GM19372 (cell line): ENCODE data around the gene HTR3A.
"Not testable (repeated sequence)": the region's sequence is repeated elsewhere in the genome, so short reads cannot be mapped to it uniquely, and the experiment has no call there.

ENCODE experiments used
- ATAC-seq: cut with Tn5 transposase; IDR thresholded peaks from one replicate; pipeline ENCODE4 v1.9.1; 2021; ENCODE audit warnings: mild to moderate bottlenecking, low read depth, moderate library complexity; ENCODE audit not compliant: unreplicated experiment

The HTR3A gene

GRCh38 chr11:113974741-113975470, at the start of gene HTR3A:
Gene HTR3A, plus strand, starts transcription at chr11:113975108. Its CDS starts 218 bp downstream, at chr11:113975326.
- no peak for ATAC-seq

- ATAC-seq: no peak
Measured at GRCh38 chr11:113926273-113927197, 48.4 kb upstream of the HTR3A start.

- no peak for ATAC-seq
Measured at GRCh38 chr11:113928311-113928710, 46.6 kb upstream of the HTR3A start.

GRCh38 chr11:113932788-113933187, 42.1 kb upstream of the HTR3A start:
- no peak for ATAC-seq

GRCh38 chr11:113934193-113934592, 40.7 kb upstream of the HTR3A start:
- not testable (repeated sequence) for ATAC-seq

- ATAC-seq: no peak
Measured at GRCh38 chr11:113934761-113935160, 40.1 kb upstream of the HTR3A start.

GRCh38 chr11:113935858-113936257, 39.0 kb upstream of the HTR3A start:
- ATAC-seq: no peak

- no peak for ATAC-seq
Measured at GRCh38 chr11:113937918-113938317, 37.0 kb upstream of the HTR3A start.

GRCh38 chr11:113942256-113942655, 32.7 kb upstream of the HTR3A start:
- ATAC-seq: no peak

GRCh38 chr11:113946162-113946561, 28.7 kb upstream of the HTR3A start:
- not testable (repeated sequence) for ATAC-seq

GRCh38 chr11:113947994-113948393, 26.9 kb upstream of the HTR3A start:
- no peak for ATAC-seq

- ATAC-seq: no peak
Measured at GRCh38 chr11:113949891-113950290, 25.0 kb upstream of the HTR3A start.

- no peak for ATAC-seq
Measured at GRCh38 chr11:113951537-113951936, 23.4 kb upstream of the HTR3A start.

- ATAC-seq: no peak
Measured at GRCh38 chr11:113952070-113952469, 22.8 kb upstream of the HTR3A start.

GRCh38 chr11:113952588-113952987, 22.3 kb upstream of the HTR3A start:
- no peak for ATAC-seq

- ATAC-seq: no peak
Measured at GRCh38 chr11:113954235-113954634, 20.7 kb upstream of the HTR3A start.

GRCh38 chr11:113956986-113957385, 17.9 kb upstream of the HTR3A start:
- no peak for ATAC-seq

GRCh38 chr11:113960702-113961330, 14.1 kb upstream of the HTR3A start:
- ATAC-seq: no peak

GRCh38 chr11:113967361-113967760, 7.5 kb upstream of the HTR3A start:
- ATAC-seq: no peak

GRCh38 chr11:113971506-113972195, 3.3 kb upstream of the HTR3A start:
- ATAC-seq: no peak
